ENCODE data around the gene SLC9A3. TPM values are rescaled to one million over a fixed set of nuclear protein-coding genes. Genes with fewer than 3 reads are reported as not detected.

SLC9A3 gene
- polyA plus RNA-seq, 3 donors, result 0.31 to 0.42 (median 0.36) TPM

DNA sequence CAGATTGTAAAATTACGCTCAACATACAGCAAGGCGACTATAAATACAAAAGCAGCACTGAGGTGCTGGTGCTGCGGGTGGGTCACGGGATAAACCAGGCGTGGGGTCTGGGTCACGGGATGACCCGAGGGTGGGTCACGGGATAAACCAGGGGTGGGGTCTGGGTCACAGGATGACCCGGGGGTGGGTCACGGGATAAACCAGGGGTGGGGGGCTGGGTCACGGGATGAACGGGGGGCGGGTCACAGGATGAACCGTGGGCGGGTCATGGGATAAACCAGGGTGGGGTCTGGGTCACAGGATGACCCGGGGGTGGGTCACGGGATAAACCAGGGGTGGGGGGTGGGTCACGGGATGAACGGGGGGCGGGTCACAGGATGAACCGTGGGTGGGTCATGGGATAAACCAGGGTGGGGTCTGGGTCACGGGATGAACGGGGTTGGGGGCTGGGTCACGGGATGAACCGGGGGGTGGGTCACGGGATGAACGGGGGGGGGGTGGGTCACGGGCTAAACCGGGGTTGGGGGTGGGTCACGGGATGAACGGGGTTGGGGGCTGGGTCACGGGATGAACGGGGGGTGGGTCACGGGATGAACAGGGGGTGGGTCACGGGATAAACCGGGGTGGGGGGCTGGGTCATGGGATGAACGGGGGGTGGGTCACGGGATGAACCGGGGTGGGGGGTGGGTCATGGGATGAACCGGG, 30.2 kb upstream of the SLC9A3 start:
- Mint-ChIP-seq H3K27ac (no peak overlapping the region), H3K9me3 (peaks cover 7 to 38% (median 25%) of the 10 kb centered on the region in 7 donors), H3K27me3 (ENCODE audit: low read depth in 3 of 3) (peaks cover 29 to 58% (median 35%) of the 10 kb centered on the region in 3 donors), H3K36me3 (no peaks in the 10 kb centered on the region), H3K4me3 (no peak overlapping the region), H3K4me1 (no peaks in the 10 kb centered on the region)
- no peak for DNase-seq
- peaks cover 2 to 19% of the 10 kb centered on the region in 2 donors for H3K27me3 ChIP-seq (ENCODE audit: control insufficient read depth in 2 of 2, insufficient read depth in 2 of 2, low read length in 2 of 2)
- H3K4me3 ChIP-seq (replicated peaks in 1 of 3; ENCODE audit: low read depth in 2 of 3, low read length in 3 of 3), result no peak overlapping the region
- H3K4me1 ChIP-seq (ENCODE audit: control insufficient read depth in 1 of 2, insufficient read depth in 2 of 2, low read length in 2 of 2), result no peaks in the 10 kb centered on the region
- H3K9me3 ChIP-seq (replicated peaks in 1 of 2; ENCODE audit: control insufficient read depth in 1 of 2, insufficient read depth in 1 of 2, low read length in 2 of 2), result peaks cover 5 to 26% of the 10 kb centered on the region in 2 donors
- no peak overlapping the region for H3K9ac ChIP-seq (ENCODE audit: insufficient read depth, low read length, poor library complexity, severe bottlenecking)
- H3K27ac ChIP-seq (ENCODE audit: low read depth in 1 of 2, low read length in 2 of 2), result no peak overlapping the region
- WGBS (ENCODE audit: insufficient coverage), result 100% methylated on average over 3 of the region's 40 CpGs
- no peak overlapping the region for H2AFZ ChIP-seq (ENCODE audit: insufficient read depth, low read depth, low read length, poor library complexity, severe bottlenecking)
- TF ChIP-seq CTCF (IDR thresholded peaks at IDR 0.05), result no peak
- H3K36me3 ChIP-seq (replicated peaks in 1 of 2; ENCODE audit: control insufficient read depth in 1 of 2, insufficient read depth in 2 of 2, low read length in 2 of 2), result no peaks in the 10 kb centered on the region
- no peak overlapping the region for H3K4me2 ChIP-seq (replicated peaks; ENCODE audit: extremely low read depth, low read length, poor library complexity, severe bottlenecking)
- no peaks in the 10 kb centered on the region for H4K20me1 ChIP-seq (ENCODE audit: insufficient read depth, low read length)
- no peaks in the 10 kb centered on the region for H3K79me2 ChIP-seq (ENCODE audit: insufficient read depth, low read length)
- intact Hi-C loops (cut with micrococcal nuclease), result no loop called here

DNA sequence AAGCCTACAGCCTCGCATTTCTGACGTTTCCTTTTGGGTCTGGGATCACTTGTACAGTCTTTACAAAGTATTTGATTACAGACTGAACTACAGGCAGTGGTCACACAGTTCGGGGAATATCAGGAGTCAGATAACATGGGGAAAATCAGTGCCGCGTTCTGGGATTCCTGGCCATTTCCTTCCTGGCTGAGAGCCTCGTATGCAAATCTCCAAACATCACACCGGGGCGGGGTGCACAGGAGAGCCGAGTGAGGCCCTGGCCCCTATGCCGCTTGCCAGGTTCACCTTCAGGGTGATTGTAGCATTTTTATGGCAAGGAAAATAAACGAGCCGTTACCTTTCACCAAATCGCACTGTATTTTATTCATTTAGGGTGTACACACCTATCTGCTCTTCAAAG, 29.6 kb upstream of the SLC9A3 start:
- Histone ChIP-seq H3K27me3 (ENCODE audit: control insufficient read depth in 2 of 2, insufficient read depth in 2 of 2, low read length in 2 of 2) (peaks cover 4 to 22% of the 10 kb centered on the region in 2 donors), H3K36me3 (replicated peaks in 1 of 2; ENCODE audit: control insufficient read depth in 1 of 2, insufficient read depth in 2 of 2, low read length in 2 of 2) (no peaks in the 10 kb centered on the region), H2AFZ (ENCODE audit: insufficient read depth, low read depth, low read length, poor library complexity, severe bottlenecking) (no peak overlapping the region), H4K20me1 (ENCODE audit: insufficient read depth, low read length) (no peaks in the 10 kb centered on the region), H3K9ac (ENCODE audit: insufficient read depth, low read length, poor library complexity, severe bottlenecking) (no peak overlapping the region), H3K79me2 (ENCODE audit: insufficient read depth, low read length) (no peaks in the 10 kb centered on the region), H3K4me2 (replicated peaks; ENCODE audit: extremely low read depth, low read length, poor library complexity, severe bottlenecking) (no peak overlapping the region), H3K27ac (ENCODE audit: low read depth in 1 of 2, low read length in 2 of 2) (no peak overlapping the region), H3K9me3 (replicated peaks in 1 of 2; ENCODE audit: control insufficient read depth in 1 of 2, insufficient read depth in 1 of 2, low read length in 2 of 2) (peaks cover 5 to 26% of the 10 kb centered on the region in 2 donors), H3K4me1 (ENCODE audit: control insufficient read depth in 1 of 2, insufficient read depth in 2 of 2, low read length in 2 of 2) (no peaks in the 10 kb centered on the region), H3K4me3 (replicated peaks in 1 of 3; ENCODE audit: low read depth in 2 of 3, low read length in 3 of 3) (no peak overlapping the region)
- no peak overlapping the region for H3K4me3 Mint-ChIP-seq
- H3K27ac Mint-ChIP-seq, result no peak overlapping the region
- no peaks in the 10 kb centered on the region for H3K36me3 Mint-ChIP-seq
- intact Hi-C loops (cut with micrococcal nuclease), result no loop called here
- WGBS (ENCODE audit: insufficient coverage), result 73% methylated on average over 11 of the region's 13 CpGs
- peaks cover 35 to 58% (median 40%) of the 10 kb centered on the region in 3 donors for H3K27me3 Mint-ChIP-seq (ENCODE audit: low read depth in 3 of 3)
- no peak for DNase-seq
- TF ChIP-seq CTCF (IDR thresholded peaks at IDR 0.05), result no peak
- H3K4me1 Mint-ChIP-seq, result no peaks in the 10 kb centered on the region
- H3K9me3 Mint-ChIP-seq, result peaks cover 7 to 38% (median 25%) of the 10 kb centered on the region in 7 donors
